Activated T-cell treated with anti-CD3 and anti-CD28 coated beads for 1 hour (primary cell): Measurements from ENCODE around the gene ARHGEF1.
"Not testable (repeated sequence)": the region's sequence is repeated elsewhere in the genome, so short reads cannot be mapped to it uniquely, and the experiment has no call there.

Experiments
- DNase-seq: peaks from one replicate; pipeline ENCODE4 v3.0.0-alpha.2; 2020; ENCODE audit warnings: low read depth

The ARHGEF1 gene

GRCh38 chr19:41862445-41862986, 20.5 kb upstream of the ARHGEF1 start:
- DNase-seq = no peak

- no peak for DNase-seq
Measured at GRCh38 chr19:41863209-41863931, 19.6 kb upstream of the ARHGEF1 start.

- no peak for DNase-seq
Measured at GRCh38 chr19:41864374-41864773, 18.6 kb upstream of the ARHGEF1 start.

- no peak for DNase-seq
Measured at GRCh38 chr19:41866284-41866683, 16.7 kb upstream of the ARHGEF1 start.

- DNase-seq = no peak
Measured at GRCh38 chr19:41868120-41868988, 14.6 kb upstream of the ARHGEF1 start.

GRCh38 chr19:41868989-41869300, 14.0 kb upstream of the ARHGEF1 start:
- no peak for DNase-seq

GRCh38 chr19:41869374-41869955, 13.5 kb upstream of the ARHGEF1 start:
- no peak for DNase-seq

- no peak for DNase-seq
Measured at GRCh38 chr19:41870401-41870873, 12.5 kb upstream of the ARHGEF1 start.

- no peak for DNase-seq
Measured at GRCh38 chr19:41871573-41872383, 11.2 kb upstream of the ARHGEF1 start.

- DNase-seq = no peak
Measured at GRCh38 chr19:41872384-41872774, 10.6 kb upstream of the ARHGEF1 start.

- DNase-seq = peak; percentile 63
Measured at GRCh38 chr19:41872775-41873647, 10.0 kb upstream of the ARHGEF1 start.

- DNase-seq = not testable (repeated sequence)
Measured at GRCh38 chr19:41875973-41876372, 7.0 kb upstream of the ARHGEF1 start.

GRCh38 chr19:41876847-41877832, 5.8 kb upstream of the ARHGEF1 start, which contains the start of gene CD79A:
Gene CD79A, plus strand, starts transcription at chr19:41877279. Its CDS starts 26 bp downstream, at chr19:41877305.
- no peak for DNase-seq

- DNase-seq = no peak
Measured at GRCh38 chr19:41877916-41878905, 4.8 kb upstream of the ARHGEF1 start.

GRCh38 chr19:41879080-41879479, 3.9 kb upstream of the ARHGEF1 start:
- no peak for DNase-seq

- no peak for DNase-seq
Measured at GRCh38 chr19:41879670-41880328, 3.2 kb upstream of the ARHGEF1 start.

GRCh38 chr19:41880329-41880708, 2.7 kb upstream of the ARHGEF1 start:
- no peak for DNase-seq

GRCh38 chr19:41883463-41883820, 458 bp downstream of the ARHGEF1 start:
- DNase-seq = no peak
